GM10266 (cell line): ENCODE data around the gene CEP85L.

Experiments used
- DNase-seq: peaks from one replicate; pipeline ENCODE4 v3.0.0; 2012; ENCODE audit errors: extremely low spot score
- TF ChIP-seq, protein P1 (sequence below): IDR thresholded peaks from 2 replicates; pipeline ENCODE4 v1.5.1; 2012; ENCODE audit warnings: mild to moderate bottlenecking, low read depth; ENCODE audit not compliant: control insufficient read depth, insufficient read depth; ENCODE audit errors: missing control alignments

Gene CEP85L

DNA sequence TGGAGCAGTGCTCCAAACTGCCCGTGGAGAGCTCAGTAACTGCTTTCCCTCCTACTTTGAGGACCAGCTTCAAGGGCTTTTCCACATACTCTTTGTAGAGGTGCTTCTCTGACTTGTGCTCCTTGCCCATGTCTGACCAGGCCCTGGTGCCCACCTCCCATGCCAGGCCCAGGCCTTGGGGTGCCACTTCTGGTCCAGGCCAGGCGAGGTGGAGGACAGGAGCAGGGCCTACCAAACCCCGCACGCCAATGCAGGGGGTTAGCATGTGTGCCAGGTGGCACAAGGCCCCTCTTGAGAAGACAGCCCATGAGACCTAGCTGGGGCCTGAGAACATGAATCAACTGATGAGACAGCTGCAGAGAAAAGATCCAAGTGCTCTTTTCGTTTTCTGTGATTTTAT, 150.3 kb downstream of the CEP85L start:
- TF ChIP-seq, protein P1, sequence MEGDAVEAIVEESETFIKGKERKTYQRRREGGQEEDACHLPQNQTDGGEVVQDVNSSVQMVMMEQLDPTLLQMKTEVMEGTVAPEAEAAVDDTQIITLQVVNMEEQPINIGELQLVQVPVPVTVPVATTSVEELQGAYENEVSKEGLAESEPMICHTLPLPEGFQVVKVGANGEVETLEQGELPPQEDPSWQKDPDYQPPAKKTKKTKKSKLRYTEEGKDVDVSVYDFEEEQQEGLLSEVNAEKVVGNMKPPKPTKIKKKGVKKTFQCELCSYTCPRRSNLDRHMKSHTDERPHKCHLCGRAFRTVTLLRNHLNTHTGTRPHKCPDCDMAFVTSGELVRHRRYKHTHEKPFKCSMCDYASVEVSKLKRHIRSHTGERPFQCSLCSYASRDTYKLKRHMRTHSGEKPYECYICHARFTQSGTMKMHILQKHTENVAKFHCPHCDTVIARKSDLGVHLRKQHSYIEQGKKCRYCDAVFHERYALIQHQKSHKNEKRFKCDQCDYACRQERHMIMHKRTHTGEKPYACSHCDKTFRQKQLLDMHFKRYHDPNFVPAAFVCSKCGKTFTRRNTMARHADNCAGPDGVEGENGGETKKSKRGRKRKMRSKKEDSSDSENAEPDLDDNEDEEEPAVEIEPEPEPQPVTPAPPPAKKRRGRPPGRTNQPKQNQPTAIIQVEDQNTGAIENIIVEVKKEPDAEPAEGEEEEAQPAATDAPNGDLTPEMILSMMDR, result no peak

GRCh38 chr6:118500130-118501015, 151.0 kb downstream of the CEP85L start:
- no peak for DNase-seq
- TF ChIP-seq, protein P1, result no peak

More for the DNA sequence above, 150.3 kb downstream of the CEP85L start:
- DNase-seq, result no peak

DNA sequence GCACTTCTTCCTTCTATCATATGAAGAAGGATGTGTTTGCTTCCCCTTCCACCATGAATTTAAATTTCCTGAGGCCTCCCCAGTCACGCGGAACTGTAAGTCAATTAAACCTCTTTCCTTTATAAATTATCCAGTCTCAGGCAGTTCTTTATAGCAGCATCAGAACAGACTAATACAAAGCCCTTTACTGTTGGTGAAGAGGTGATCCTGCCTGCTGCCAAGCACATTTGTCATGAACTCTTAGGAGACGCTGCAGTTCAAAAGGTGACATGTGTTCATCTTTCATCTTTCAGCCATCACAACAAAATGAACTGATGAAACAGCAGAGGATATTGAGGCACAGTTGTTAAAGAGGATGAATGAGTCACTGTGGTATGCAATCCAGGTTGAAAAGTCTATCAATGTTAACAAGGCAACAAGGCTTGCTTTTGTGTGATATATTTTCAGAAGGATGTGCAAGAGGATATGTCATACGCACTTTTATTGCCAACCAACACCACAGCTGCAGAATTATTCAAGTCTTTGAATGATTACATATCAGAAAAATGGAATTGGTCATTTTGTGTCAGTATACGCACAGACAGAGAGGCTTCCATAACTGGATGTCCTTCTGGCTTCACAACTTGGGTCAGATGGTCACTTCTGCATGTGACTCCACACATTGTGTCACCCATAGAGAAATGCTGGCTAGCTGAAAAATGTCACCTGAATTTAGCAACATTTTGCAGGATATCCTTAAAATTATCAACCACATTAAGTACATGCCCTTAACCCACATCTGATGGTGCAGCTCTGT, 155.7 kb downstream of the CEP85L start:
- DNase-seq, result no peak
- TF ChIP-seq, protein P1, result no peak

GRCh38 chr6:118494091-118494490, 157.3 kb downstream of the CEP85L start:
- DNase-seq, result no peak
- TF ChIP-seq, protein P1, result no peak

DNA sequence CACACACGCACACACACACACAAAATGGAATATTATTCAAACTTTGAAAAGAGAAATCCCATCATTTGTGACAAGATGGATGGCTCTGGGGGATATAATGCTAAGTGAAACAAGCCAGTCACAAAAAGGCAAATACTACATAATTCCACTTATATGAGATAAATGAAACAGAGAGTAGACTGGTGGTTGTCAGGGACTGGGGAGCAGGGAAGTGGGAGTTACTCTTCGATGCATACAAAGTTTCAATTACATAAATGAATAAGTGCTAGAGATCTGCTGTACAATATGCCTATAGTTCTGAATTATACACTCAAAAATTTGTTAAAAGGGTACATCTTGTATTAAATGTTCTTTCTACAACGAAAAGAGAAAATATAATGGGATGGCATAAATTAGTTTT, 161.4 kb downstream of the CEP85L start:
- TF ChIP-seq, protein P1, result no peak
- DNase-seq, result no peak

DNA sequence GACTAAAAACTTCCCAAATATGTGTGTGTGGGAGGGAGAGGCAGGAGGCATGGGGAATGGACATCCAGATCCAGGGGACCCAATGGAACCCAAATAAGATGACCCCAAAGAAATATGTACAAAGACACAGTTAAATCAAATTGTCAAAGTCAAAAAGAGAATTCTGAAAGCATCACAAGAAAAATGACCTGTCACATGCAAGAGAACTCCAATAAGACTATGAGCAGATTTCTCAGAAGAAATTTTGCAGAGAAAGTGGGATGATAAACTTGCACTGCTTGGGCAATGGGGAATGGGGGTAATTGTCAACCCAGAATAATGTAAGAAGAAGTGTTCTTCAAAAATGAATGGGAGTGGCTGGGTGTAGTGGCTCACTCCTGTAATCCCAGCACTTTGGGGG, 162.8 kb downstream of the CEP85L start:
- TF ChIP-seq, protein P1, result no peak
- DNase-seq, result no peak
